ENCODE results near the gene SH3YL1. TPM values are rescaled to one million over a fixed set of nuclear protein-coding genes. Genes with fewer than 3 reads are reported as not detected.

The SH3YL1 gene
- total RNA-seq, 1 donor from 2014 or later, result 61.4 TPM

GRCh38 chr2:254241-254640 lies 9.6 kb downstream of the SH3YL1 start:
- peaks cover 19% of the 10 kb centered on the region for H3K4me1 Mint-ChIP-seq (ENCODE audit: unreplicated experiment)
- H3K27me3 Mint-ChIP-seq, result no peaks in the 10 kb centered on the region
- no peaks in the 10 kb centered on the region for H3K9me3 Mint-ChIP-seq
- TF ChIP-seq, protein P1, sequence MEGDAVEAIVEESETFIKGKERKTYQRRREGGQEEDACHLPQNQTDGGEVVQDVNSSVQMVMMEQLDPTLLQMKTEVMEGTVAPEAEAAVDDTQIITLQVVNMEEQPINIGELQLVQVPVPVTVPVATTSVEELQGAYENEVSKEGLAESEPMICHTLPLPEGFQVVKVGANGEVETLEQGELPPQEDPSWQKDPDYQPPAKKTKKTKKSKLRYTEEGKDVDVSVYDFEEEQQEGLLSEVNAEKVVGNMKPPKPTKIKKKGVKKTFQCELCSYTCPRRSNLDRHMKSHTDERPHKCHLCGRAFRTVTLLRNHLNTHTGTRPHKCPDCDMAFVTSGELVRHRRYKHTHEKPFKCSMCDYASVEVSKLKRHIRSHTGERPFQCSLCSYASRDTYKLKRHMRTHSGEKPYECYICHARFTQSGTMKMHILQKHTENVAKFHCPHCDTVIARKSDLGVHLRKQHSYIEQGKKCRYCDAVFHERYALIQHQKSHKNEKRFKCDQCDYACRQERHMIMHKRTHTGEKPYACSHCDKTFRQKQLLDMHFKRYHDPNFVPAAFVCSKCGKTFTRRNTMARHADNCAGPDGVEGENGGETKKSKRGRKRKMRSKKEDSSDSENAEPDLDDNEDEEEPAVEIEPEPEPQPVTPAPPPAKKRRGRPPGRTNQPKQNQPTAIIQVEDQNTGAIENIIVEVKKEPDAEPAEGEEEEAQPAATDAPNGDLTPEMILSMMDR (conservative IDR thresholded peaks at IDR 0.05), result no peak
- H3K27ac Mint-ChIP-seq, result peak overlapping the region; percentile 32
- H3K4me3 Mint-ChIP-seq, result no peak overlapping the region
- no peak for DNase-seq (ENCODE audit: extremely low spot score, unreplicated experiment)
- H3K36me3 Mint-ChIP-seq, result peaks cover 30% of the 10 kb centered on the region

DNA sequence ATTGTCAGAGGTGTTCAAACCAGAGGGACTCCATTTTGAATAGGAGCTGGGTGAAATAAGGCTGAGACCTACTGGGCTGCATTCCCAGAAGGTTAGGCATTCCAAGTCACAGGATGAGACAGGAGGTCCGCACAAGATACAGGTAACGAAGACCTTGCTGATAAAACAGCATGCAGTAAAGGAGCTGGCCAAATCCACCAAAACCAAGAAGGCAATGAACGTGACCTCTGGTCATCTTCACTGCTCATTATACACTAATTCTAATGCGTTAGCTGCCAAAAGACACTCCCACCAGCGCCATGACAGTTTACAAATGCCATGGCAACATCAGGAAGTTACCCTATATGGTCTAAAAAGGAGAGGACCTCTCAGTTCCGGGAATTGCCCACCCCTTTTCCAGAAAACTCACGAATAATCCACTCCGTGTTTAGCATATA lies 10.6 kb downstream of the SH3YL1 start:
- TF ChIP-seq, protein P1 (conservative IDR thresholded peaks at IDR 0.05), result no peak
- Mint-ChIP-seq H3K36me3 (peaks cover 23% of the 10 kb centered on the region), H3K4me3 (no peak overlapping the region), H3K4me1 (ENCODE audit: unreplicated experiment) (peaks cover 20% of the 10 kb centered on the region), H3K9me3 (no peaks in the 10 kb centered on the region), H3K27me3 (no peaks in the 10 kb centered on the region), H3K27ac (peak overlapping the region; percentile 75)
- no peak for DNase-seq (ENCODE audit: extremely low spot score, unreplicated experiment)

GRCh38 chr2:252001-252602 lies 11.7 kb downstream of the SH3YL1 start:
- H3K27ac Mint-ChIP-seq, result peak overlapping the region; percentile 98
- H3K36me3 Mint-ChIP-seq, result peaks cover 18% of the 10 kb centered on the region
- no peak overlapping the region for H3K4me3 Mint-ChIP-seq
- H3K9me3 Mint-ChIP-seq, result no peaks in the 10 kb centered on the region
- no peaks in the 10 kb centered on the region for H3K27me3 Mint-ChIP-seq
- H3K4me1 Mint-ChIP-seq (ENCODE audit: unreplicated experiment), result peaks cover 21% of the 10 kb centered on the region
- no peak for DNase-seq (ENCODE audit: extremely low spot score, unreplicated experiment)
- TF ChIP-seq, protein P1 (conservative IDR thresholded peaks at IDR 0.05), result no peak

GRCh38 chr2:249538-250042 lies 14.2 kb downstream of the SH3YL1 start:
- no peaks in the 10 kb centered on the region for H3K27me3 Mint-ChIP-seq
- peaks cover 24% of the 10 kb centered on the region for H3K4me1 Mint-ChIP-seq (ENCODE audit: unreplicated experiment)
- H3K4me3 Mint-ChIP-seq, result peak overlapping the region; percentile 49
- peak overlapping the region; percentile 96 for H3K27ac Mint-ChIP-seq
- TF ChIP-seq, protein P1 (conservative IDR thresholded peaks at IDR 0.05), result no peak
- DNase-seq (ENCODE audit: extremely low spot score, unreplicated experiment), result no peak
- H3K9me3 Mint-ChIP-seq, result no peaks in the 10 kb centered on the region
- H3K36me3 Mint-ChIP-seq, result peaks cover 30% of the 10 kb centered on the region

DNA sequence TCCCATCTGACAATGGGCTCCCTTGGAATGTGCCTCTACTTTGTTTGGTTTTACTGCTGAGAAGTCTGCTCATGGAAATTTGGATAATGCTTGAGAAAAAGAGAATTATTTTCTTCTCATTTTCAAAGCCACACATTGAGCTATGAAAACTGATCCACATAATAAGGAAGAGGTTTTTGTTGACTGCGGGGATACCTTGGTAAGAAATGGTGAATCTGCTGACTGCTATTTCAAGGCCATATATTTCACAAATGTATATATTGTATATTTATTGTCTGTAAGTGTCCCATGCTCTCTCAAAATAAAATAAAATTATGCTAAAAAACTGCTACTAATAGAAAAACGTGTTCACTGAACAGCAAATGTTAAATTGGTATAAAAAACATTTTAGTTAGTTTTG lies 15.1 kb downstream of the SH3YL1 start:
- H3K4me3 Mint-ChIP-seq, result no peak overlapping the region
- TF ChIP-seq, protein P1 (conservative IDR thresholded peaks at IDR 0.05), result no peak

More for the DNA sequence above, 15.1 kb downstream of the SH3YL1 start:
- no peak for DNase-seq (ENCODE audit: extremely low spot score, unreplicated experiment)
- Mint-ChIP-seq H3K27ac (no peak overlapping the region), H3K36me3 (peaks cover 32% of the 10 kb centered on the region), H3K27me3 (no peaks in the 10 kb centered on the region), H3K9me3 (no peaks in the 10 kb centered on the region), H3K4me1 (ENCODE audit: unreplicated experiment) (peaks cover 19% of the 10 kb centered on the region)

Data from type B pancreatic cell (in vitro differentiated cells).